ENCODE results near the gene EFNA5. TPM values are rescaled to one million over a fixed set of nuclear protein-coding genes. Genes with fewer than 3 reads are reported as not detected.

EFNA5 gene
- total RNA-seq, 1 experiment from 2014 or later: 216 TPM

DNA sequence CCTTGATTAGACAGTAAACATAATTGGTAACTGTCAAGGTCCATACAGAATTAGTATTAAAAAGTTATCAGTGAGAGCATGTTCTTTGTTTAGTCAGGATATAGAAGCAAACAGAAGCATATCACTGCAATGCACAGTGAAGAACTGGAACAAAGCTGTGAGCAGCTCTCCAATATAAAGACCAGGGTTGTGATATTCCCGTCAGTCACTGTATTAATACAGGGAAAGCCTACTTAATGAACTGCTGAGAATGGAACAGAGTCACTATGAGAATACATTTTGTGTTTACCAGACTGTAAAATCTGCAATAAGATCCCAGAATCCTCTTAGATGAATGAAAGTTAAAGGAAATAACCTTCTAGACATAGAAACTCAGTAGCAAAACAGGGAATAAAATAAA lies 58.2 kb downstream of the EFNA5 start:
- DNase-seq: no peak
- Mint-ChIP-seq H3K27me3 (ENCODE audit: unreplicated experiment) (no peaks in the 10 kb centered on the region), H3K9me3 (ENCODE audit: low read depth, unreplicated experiment) (no peaks in the 10 kb centered on the region), H3K27ac (ENCODE audit: unreplicated experiment) (no peak overlapping the region), H3K4me1 (ENCODE audit: low read depth, unreplicated experiment) (peaks cover 81% of the 10 kb centered on the region), H3K4me3 (ENCODE audit: low read depth, unreplicated experiment) (no peak overlapping the region), H3K36me3 (ENCODE audit: insufficient read depth, unreplicated experiment) (peaks cover 26% of the 10 kb centered on the region)
- TF ChIP-seq, protein P1, sequence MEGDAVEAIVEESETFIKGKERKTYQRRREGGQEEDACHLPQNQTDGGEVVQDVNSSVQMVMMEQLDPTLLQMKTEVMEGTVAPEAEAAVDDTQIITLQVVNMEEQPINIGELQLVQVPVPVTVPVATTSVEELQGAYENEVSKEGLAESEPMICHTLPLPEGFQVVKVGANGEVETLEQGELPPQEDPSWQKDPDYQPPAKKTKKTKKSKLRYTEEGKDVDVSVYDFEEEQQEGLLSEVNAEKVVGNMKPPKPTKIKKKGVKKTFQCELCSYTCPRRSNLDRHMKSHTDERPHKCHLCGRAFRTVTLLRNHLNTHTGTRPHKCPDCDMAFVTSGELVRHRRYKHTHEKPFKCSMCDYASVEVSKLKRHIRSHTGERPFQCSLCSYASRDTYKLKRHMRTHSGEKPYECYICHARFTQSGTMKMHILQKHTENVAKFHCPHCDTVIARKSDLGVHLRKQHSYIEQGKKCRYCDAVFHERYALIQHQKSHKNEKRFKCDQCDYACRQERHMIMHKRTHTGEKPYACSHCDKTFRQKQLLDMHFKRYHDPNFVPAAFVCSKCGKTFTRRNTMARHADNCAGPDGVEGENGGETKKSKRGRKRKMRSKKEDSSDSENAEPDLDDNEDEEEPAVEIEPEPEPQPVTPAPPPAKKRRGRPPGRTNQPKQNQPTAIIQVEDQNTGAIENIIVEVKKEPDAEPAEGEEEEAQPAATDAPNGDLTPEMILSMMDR (IDR thresholded peaks at IDR 0.05; ENCODE audit: unreplicated experiment): no peak
- intact Hi-C loops (cut with micrococcal nuclease; ENCODE audit: unreplicated experiment): no loop called here
- BruUV-seq (replicated peaks): no TSS peak
- CTCF ChIA-PET: no interaction called here

DNA sequence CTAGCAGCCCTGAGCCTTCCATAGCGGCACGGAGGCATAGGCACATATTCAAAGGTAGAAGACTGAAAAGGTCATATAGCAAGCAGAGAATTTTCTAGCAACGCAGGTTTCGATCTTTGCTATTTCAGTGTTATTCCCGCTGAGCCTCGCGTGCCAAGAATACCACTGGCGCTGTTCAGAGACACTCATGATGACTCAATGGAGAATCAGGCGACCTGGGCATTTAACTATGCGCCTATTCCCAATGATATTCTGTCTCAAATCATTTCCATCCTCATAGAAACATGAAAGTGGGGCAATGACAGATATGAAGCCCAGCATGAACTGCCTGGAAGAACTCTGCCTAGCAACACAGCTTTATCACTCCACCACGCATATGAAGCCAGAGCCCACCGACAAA lies 59.9 kb downstream of the EFNA5 start:
- CTCF ChIA-PET: no interaction called here
- DNase-seq: no peak
- peaks cover 83% of the 10 kb centered on the region for H3K4me1 Mint-ChIP-seq (ENCODE audit: low read depth, unreplicated experiment)
- H3K9me3 Mint-ChIP-seq (ENCODE audit: low read depth, unreplicated experiment): no peaks in the 10 kb centered on the region
- TF ChIP-seq, protein P1 (IDR thresholded peaks at IDR 0.05; ENCODE audit: unreplicated experiment): no peak
- no peak overlapping the region for H3K4me3 Mint-ChIP-seq (ENCODE audit: low read depth, unreplicated experiment)
- BruUV-seq (replicated peaks): no TSS peak
- no peak overlapping the region for H3K27ac Mint-ChIP-seq (ENCODE audit: unreplicated experiment)
- intact Hi-C loops (cut with micrococcal nuclease; ENCODE audit: unreplicated experiment): no loop called here
- no peaks in the 10 kb centered on the region for H3K27me3 Mint-ChIP-seq (ENCODE audit: unreplicated experiment)
- H3K36me3 Mint-ChIP-seq (ENCODE audit: insufficient read depth, unreplicated experiment): peaks cover 25% of the 10 kb centered on the region

DNA sequence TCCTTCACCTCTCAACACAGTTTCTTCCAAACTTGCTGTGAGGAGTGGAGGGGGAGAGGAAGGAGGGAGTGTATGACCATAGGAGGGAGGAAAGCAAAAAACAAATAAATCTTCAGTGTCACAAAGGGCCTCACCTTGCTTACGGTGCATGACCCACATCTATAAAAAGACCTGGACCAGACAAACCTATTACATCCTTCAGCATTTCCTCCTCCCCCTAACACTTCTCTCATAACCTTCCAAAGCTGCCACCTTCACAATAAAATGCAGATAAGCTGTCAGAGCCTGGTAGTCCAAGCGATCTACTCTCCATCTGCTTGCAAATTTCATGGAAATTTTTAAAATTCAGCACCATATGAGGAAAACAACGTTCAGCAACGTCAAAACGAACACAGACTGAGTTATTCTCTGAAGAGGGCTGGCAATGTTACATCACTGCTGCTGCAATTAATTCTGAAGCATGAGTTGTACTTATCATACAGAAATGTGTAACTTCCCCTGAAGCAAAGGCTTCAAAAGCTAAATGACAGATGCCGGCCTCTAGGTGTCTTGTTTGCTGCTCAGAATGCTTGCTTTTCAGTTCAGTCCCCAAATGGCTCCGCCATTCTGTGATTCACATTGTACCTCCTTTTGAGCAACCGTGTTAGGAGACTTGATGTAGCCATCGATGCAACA lies 62.9 kb downstream of the EFNA5 start:
- Mint-ChIP-seq H3K4me1 (ENCODE audit: low read depth, unreplicated experiment) (peaks cover 83% of the 10 kb centered on the region), H3K36me3 (ENCODE audit: insufficient read depth, unreplicated experiment) (peaks cover 25% of the 10 kb centered on the region), H3K9me3 (ENCODE audit: low read depth, unreplicated experiment) (no peaks in the 10 kb centered on the region), H3K4me3 (ENCODE audit: low read depth, unreplicated experiment) (peak overlapping the region; percentile 41), H3K27me3 (ENCODE audit: unreplicated experiment) (no peaks in the 10 kb centered on the region), H3K27ac (ENCODE audit: unreplicated experiment) (peak overlapping the region; percentile 62)
- no peak for DNase-seq
- CTCF ChIA-PET: interaction anchor here (0.6 to 1.6 kb wide), 3 partner anchors 8 to 36 kb away, joined by 3 to 5 read pairs (median 4); no protein-coding TSS in a partner anchor
- no TSS peak for BruUV-seq (replicated peaks)
- intact Hi-C loops (cut with micrococcal nuclease; ENCODE audit: unreplicated experiment): loop anchor here (5.0 kb wide), 1 partner anchor 49 kb away; no protein-coding TSS in a partner anchor
- TF ChIP-seq, protein P1 (IDR thresholded peaks at IDR 0.05; ENCODE audit: unreplicated experiment): no peak

DNA sequence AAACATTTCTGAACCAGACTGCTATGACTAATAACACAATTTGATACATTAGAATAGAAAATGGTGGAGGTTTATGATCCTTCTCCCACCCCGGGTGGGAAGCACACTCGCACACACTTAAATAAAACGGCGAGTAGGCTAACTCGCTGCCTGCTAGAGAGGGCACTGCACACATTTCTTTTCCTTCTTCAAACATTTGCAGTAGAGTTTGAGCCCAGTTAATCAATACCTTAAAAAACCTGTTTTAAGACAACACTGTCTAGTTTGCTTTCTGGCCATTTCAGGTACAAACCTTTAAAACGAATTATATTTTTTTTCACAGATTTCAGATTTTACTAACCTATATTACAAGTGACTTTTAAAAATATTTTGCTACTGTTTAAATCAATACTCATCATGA lies 63.5 kb downstream of the EFNA5 start:
- intact Hi-C loops (cut with micrococcal nuclease; ENCODE audit: unreplicated experiment): loop anchor here (5.0 kb wide), 1 partner anchor 50 kb away; no protein-coding TSS in a partner anchor
- DNase-seq: no peak
- Mint-ChIP-seq H3K9me3 (ENCODE audit: low read depth, unreplicated experiment) (no peaks in the 10 kb centered on the region), H3K27me3 (ENCODE audit: unreplicated experiment) (no peaks in the 10 kb centered on the region), H3K4me3 (ENCODE audit: low read depth, unreplicated experiment) (peak overlapping the region; percentile 41), H3K36me3 (ENCODE audit: insufficient read depth, unreplicated experiment) (peaks cover 25% of the 10 kb centered on the region), H3K27ac (ENCODE audit: unreplicated experiment) (peak overlapping the region; percentile 62), H3K4me1 (ENCODE audit: low read depth, unreplicated experiment) (peaks cover 89% of the 10 kb centered on the region)
- TF ChIP-seq, protein P1 (IDR thresholded peaks at IDR 0.05; ENCODE audit: unreplicated experiment): no peak
- no TSS peak for BruUV-seq (replicated peaks)
- CTCF ChIA-PET: interaction anchor here (1.6 kb wide), 1 partner anchor 8 kb away, joined by 5 read pairs; no protein-coding TSS in a partner anchor

Measured in Calu3 (cell line).